OCI-LY3 (cell line): ENCODE results near the gene EPO.

Experiments
- H2AFZ ChIP-seq: fragments of 200-600, 300-600 bp; shearing (Covaris generic); 2 replicates; pipeline ENCODE4 v1.6.0; 2014; ENCODE audit warnings: antibody characterized with exemption, low read depth, low read length
- H3K27ac ChIP-seq: fragments of 200-600, 300-600 bp; sonication (generic); 2 replicates; pipeline ENCODE4 v1.5.1; 2014; ENCODE audit warnings: mild to moderate bottlenecking, low read length, moderate library complexity, mixed read lengths
- H3K27me3 ChIP-seq: fragments of 200-600, 300-600 bp; sonication (generic); 2 replicates; pipeline ENCODE4 v1.6.1; 2014; ENCODE audit warnings: low read depth, low read length, mixed read lengths
- H3K36me3 ChIP-seq: fragments of 200-600, 300-600 bp; sonication (generic); replicated peaks from 2 replicates; pipeline ENCODE3; 2014; ENCODE audit warnings: low read depth, low read length, mixed read lengths
- H3K4me1 ChIP-seq: fragments of 300-600, 200-600 bp; sonication (generic); 2 replicates; pipeline ENCODE4 v1.6.1; 2014; ENCODE audit warnings: low read length, mixed read lengths
- H3K4me2 ChIP-seq: fragments of 200-600, 300-600 bp; sonication (generic); 2 replicates; pipeline ENCODE4 v1.6.1; 2014; ENCODE audit warnings: low read length, mixed read lengths
- H3K4me3 ChIP-seq: fragments of 300-600, 200-600 bp; sonication (generic); 2 replicates; pipeline ENCODE4 v1.5.1; 2014; ENCODE audit warnings: antibody characterized with exemption, mild to moderate bottlenecking, low read length, moderate library complexity
- H3K79me2 ChIP-seq: fragments of 300-600, 200-600 bp; shearing (Covaris generic); 2 replicates; pipeline ENCODE4 v1.6.1; 2014; ENCODE audit warnings: mild to moderate bottlenecking, low read length, mixed read lengths
- H3K9ac ChIP-seq: fragments of 300-600, 200-600 bp; shearing (Covaris generic); 2 replicates; pipeline ENCODE4 v1.6.0; 2014; ENCODE audit warnings: mild to moderate bottlenecking, low read length, moderate library complexity
- H3K9me3 ChIP-seq: fragments of 200-600, 300-600 bp; shearing (Covaris generic); 2 replicates; pipeline ENCODE4 v1.6.1; 2014; ENCODE audit warnings: low read length, mixed read lengths; ENCODE audit not compliant: insufficient read depth
- H4K20me1 ChIP-seq: fragments of 200-600, 300-600 bp; sonication (generic); 2 replicates; pipeline ENCODE4 v1.6.1; 2016; ENCODE audit warnings: low read length, mixed read lengths; ENCODE audit not compliant: insufficient read depth
- EZH2phosphoT487 ChIP-seq: fragments of 200-600 bp; shearing (Covaris generic); IDR thresholded peaks from 2 replicates; pipeline ENCODE4 v1.6.1; 2018; ENCODE audit warnings: antibody characterized with exemption, mixed run types, low read depth
- TF ChIP-seq, protein P1 (sequence below): fragments of 200-600, 300-600 bp; sonication (generic); IDR thresholded peaks from 2 replicates; pipeline ENCODE4 v1.5.1; 2014; ENCODE audit warnings: antibody characterized with exemption, low read length, low read depth

EPO gene

DNA sequence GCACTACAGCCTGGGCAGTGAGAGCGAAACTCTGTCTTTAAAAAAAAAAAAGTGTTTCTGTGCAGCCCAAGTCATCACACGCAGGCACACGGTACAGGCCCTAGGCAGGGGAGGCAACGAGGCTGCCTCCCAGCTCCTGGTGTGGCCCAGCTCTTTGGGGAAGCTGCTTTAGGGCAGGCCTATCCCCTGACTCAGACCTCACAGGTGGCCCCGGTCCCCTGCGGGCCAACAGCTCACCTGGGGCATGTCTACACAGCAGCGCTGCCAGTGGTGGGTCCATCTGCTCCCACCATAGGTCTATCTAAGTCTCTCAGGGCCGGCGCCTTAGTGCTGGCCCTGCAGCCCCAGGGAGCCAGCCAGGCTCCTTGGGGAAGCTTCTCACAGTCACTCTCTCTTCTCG lies 44.6 kb downstream of the EPO start:
- TF ChIP-seq, protein P1, sequence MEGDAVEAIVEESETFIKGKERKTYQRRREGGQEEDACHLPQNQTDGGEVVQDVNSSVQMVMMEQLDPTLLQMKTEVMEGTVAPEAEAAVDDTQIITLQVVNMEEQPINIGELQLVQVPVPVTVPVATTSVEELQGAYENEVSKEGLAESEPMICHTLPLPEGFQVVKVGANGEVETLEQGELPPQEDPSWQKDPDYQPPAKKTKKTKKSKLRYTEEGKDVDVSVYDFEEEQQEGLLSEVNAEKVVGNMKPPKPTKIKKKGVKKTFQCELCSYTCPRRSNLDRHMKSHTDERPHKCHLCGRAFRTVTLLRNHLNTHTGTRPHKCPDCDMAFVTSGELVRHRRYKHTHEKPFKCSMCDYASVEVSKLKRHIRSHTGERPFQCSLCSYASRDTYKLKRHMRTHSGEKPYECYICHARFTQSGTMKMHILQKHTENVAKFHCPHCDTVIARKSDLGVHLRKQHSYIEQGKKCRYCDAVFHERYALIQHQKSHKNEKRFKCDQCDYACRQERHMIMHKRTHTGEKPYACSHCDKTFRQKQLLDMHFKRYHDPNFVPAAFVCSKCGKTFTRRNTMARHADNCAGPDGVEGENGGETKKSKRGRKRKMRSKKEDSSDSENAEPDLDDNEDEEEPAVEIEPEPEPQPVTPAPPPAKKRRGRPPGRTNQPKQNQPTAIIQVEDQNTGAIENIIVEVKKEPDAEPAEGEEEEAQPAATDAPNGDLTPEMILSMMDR: no peak
- TF ChIP-seq EZH2phosphoT487: no peak
- Histone ChIP-seq H3K36me3 (no peaks in the 10 kb centered on the region), H3K4me3 (no peak overlapping the region), H3K9me3 (no peaks in the 10 kb centered on the region), H3K27me3 (no peaks in the 10 kb centered on the region), H4K20me1 (no peaks in the 10 kb centered on the region), H3K79me2 (no peaks in the 10 kb centered on the region), H3K9ac (no peak overlapping the region), H2AFZ (no peak overlapping the region), H3K4me1 (no peaks in the 10 kb centered on the region), H3K4me2 (no peak overlapping the region), H3K27ac (no peak overlapping the region)

DNA sequence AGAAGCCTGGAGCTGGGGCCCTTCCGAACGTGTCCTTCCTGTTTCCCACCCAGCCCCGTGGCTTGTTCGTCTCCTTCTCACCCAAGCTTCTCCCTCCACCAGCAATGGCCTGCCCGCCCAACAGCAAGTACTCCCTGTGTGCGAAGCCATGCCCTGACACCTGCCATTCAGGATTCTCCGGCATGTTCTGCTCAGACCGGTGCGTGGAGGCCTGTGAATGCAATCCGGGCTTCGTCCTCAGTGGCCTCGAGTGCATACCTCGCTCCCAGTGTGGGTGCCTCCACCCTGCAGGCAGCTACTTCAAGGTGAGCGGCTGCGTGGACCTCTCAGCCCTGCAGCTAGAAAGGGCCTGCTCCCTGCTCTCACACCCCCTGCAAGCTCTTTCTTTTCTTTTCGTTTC lies 45.0 kb downstream of the EPO start:
- H3K79me2 ChIP-seq: no peaks in the 10 kb centered on the region
- H3K27ac ChIP-seq: no peak overlapping the region
- H3K4me2 ChIP-seq: no peak overlapping the region
- no peak overlapping the region for H3K9ac ChIP-seq
- no peaks in the 10 kb centered on the region for H3K36me3 ChIP-seq
- no peak overlapping the region for H3K4me3 ChIP-seq
- TF ChIP-seq EZH2phosphoT487: no peak
- TF ChIP-seq, protein P1: no peak
- no peaks in the 10 kb centered on the region for H4K20me1 ChIP-seq
- no peak overlapping the region for H2AFZ ChIP-seq
- H3K4me1 ChIP-seq: no peaks in the 10 kb centered on the region
- no peaks in the 10 kb centered on the region for H3K27me3 ChIP-seq
- H3K9me3 ChIP-seq: no peaks in the 10 kb centered on the region

DNA sequence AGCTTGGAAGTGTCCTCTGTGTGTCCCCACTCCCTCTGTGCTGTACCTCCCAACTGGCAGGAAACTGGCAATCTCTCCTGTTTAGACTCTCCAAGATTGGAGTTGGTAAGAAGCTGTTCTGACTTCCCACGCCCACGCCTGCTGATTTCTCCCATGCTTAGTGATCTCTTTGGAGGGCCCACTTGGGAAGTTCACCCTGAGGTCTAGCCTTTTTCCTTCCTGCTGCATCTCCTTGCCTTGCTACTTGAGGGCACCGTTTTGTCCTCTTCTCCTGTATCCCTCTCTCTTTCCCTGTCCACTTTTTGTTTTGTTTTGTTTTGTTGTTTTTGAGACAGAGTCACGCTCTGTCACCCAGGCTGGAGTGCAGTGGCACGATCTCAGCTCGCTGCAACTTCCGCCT lies 48.5 kb downstream of the EPO start:
- H3K4me3 ChIP-seq: no peak overlapping the region

More for the DNA sequence above, 48.5 kb downstream of the EPO start:
- Histone ChIP-seq H3K9me3 (no peaks in the 10 kb centered on the region), H3K4me2 (no peak overlapping the region), H4K20me1 (no peaks in the 10 kb centered on the region), H3K4me1 (no peaks in the 10 kb centered on the region), H3K79me2 (no peaks in the 10 kb centered on the region), H3K36me3 (no peaks in the 10 kb centered on the region), H3K27ac (no peak overlapping the region), H2AFZ (no peak overlapping the region), H3K27me3 (no peaks in the 10 kb centered on the region), H3K9ac (no peak overlapping the region)
- TF ChIP-seq, protein P1: no peak
- no peak for TF ChIP-seq EZH2phosphoT487
